Fibroblast of pulmonary artery (primary cell): ENCODE results near the gene DDX10.

Experiments
- DNase-seq: peaks from one replicate; pipeline ENCODE4 v3.0.0-alpha.2; 2010; ENCODE audit warnings: low read depth
- H3K4me3 ChIP-seq: replicated peaks from 2 replicates; pipeline ENCODE4 v1.5.1; 2011; ENCODE audit warnings: low read depth, mild to moderate bottlenecking, control low read depth, low read length, moderate library complexity
- TF ChIP-seq, protein P1 (sequence below): IDR thresholded peaks from 2 replicates; pipeline ENCODE4 v1.5.1; 2011; ENCODE audit warnings: mild to moderate bottlenecking, control low read depth, low read length, inconsistent platforms; ENCODE audit errors: missing control alignments

DDX10 gene

DNA sequence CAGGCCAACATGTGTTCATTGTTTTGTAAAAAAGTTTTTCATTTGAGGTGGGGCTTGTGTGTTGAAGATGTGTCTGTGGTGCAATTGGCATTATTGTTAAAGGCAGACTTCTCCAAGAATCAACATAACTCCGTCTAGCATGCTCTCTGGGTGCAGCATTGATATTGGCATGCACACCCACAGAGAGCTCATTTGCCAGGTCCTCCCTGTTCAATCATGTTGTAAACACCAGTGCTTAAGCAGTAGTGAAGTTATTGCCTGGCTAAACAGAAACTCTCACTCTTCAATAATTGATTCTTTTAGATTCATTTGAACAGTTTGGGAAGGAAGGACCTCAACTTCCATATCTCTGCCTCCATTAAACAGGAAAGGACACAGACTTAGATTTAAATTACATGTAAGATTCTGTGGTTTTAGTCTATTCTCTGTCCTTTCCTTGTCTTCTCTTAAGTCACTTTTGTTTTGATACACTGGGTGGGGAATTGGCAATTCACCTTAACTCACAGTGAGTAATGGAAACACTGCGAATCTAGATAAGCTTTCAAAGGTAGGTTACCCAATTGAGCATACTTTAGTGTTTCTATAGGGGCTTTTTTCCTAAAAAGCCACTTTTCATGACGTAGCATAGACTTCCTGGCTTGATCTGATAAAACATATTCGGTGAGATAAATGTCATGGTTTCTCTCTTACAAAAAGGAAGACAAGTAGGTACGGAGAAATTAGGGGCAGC, 40.5 kb upstream of the DDX10 start:
- no peak for DNase-seq
- H3K4me3 ChIP-seq = no peak overlapping the region
- TF ChIP-seq, protein P1, sequence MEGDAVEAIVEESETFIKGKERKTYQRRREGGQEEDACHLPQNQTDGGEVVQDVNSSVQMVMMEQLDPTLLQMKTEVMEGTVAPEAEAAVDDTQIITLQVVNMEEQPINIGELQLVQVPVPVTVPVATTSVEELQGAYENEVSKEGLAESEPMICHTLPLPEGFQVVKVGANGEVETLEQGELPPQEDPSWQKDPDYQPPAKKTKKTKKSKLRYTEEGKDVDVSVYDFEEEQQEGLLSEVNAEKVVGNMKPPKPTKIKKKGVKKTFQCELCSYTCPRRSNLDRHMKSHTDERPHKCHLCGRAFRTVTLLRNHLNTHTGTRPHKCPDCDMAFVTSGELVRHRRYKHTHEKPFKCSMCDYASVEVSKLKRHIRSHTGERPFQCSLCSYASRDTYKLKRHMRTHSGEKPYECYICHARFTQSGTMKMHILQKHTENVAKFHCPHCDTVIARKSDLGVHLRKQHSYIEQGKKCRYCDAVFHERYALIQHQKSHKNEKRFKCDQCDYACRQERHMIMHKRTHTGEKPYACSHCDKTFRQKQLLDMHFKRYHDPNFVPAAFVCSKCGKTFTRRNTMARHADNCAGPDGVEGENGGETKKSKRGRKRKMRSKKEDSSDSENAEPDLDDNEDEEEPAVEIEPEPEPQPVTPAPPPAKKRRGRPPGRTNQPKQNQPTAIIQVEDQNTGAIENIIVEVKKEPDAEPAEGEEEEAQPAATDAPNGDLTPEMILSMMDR = no peak

DNA sequence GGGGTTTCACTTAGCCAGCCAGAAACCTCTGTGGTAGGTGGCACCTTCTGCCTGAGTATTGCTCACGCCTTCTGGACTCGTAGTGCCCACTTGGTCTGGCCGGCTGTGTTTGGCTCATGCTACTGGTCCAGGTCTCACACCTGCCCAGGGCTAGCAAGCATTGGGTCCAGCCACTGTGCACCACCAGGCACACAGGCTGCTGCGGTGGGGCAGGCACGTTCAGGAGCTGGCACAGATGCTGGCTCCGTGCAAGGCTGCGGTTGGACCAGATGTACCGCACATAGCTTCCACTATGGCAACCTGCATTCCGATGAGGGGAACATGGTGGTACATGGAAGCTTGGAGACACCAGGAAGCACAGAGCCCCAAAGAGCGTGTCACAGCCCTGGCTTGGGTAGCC, 36.5 kb upstream of the DDX10 start:
- DNase-seq = no peak
- TF ChIP-seq, protein P1 = no peak
- no peak overlapping the region for H3K4me3 ChIP-seq

DNA sequence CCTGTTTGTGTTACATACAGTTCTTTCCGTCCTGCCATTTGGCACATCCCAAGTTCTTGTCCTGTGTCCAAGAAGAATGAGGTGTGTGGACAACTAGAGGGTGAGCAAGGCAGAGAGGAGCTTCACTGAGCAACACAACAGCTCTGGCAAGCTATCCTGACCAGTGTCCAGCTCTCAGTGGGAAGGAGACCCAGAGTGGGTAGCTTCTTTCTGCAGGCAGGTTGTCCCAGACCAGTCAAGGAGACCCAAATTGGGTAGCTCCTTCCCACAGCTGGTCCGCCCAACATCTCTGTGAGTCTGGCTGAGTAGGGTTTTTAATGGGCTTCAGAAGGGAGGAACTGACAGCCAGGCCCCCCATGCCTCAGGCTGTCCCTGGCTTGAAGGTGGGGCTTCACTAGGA, 36.1 kb upstream of the DDX10 start:
- DNase-seq = no peak
- TF ChIP-seq, protein P1 = no peak
- no peak overlapping the region for H3K4me3 ChIP-seq

DNA sequence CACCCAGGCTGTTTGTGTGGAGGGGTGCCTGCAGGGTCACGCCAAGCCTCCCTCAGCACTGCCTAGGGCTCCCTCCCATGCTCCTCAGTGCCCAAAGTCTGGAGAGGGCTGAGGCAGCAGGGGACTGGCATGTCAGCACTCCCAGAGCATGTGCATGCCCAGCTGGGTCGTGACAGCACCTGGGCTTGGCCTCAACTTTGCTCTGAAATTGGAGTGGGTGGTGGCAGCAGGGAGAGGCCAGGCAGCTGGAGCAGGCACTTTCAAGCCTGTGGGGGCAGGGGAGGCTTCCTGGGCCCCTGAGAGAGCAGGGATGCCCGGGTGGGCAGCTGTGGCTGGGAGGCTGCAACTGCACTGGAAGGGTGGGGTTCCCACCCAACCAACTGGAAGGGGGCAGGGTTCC, 35.6 kb upstream of the DDX10 start:
- DNase-seq = no peak
- TF ChIP-seq, protein P1 = no peak

DNA sequence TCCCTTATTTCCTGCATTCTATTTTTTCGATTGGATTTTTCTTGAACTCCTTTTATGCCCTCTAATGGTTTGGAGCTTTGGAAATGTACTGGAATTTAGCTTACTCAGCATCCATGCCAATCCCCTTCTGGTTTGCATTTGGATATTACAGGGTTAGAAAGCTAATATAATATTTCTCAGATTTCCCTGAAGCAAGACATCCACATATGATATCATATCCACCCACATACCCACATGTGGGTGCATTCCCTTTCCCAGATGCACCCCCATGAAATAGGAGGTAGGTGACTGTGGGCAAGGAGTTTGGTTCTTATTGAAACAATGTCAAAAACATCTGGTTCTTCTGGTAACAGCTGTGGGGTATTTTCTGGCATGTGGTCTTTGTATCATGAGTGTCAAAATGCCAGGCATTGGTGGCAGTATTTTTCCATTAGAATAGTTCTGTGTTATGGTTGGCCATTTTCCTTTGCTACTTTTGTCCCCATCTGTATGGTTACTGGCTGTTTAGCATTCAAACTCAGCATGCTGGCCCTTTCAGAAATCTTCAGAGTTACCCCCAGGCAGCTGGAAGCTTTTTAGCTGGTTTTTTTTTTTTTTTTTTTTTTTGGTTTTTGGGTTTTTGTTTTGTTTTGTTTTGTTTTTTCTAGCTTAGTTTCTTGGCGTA, 32.7 kb upstream of the DDX10 start:
- TF ChIP-seq, protein P1 = no peak
- no peak for DNase-seq
- no peak overlapping the region for H3K4me3 ChIP-seq

More for the DNA sequence above, 35.6 kb upstream of the DDX10 start:
- H3K4me3 ChIP-seq = no peak overlapping the region

DNA sequence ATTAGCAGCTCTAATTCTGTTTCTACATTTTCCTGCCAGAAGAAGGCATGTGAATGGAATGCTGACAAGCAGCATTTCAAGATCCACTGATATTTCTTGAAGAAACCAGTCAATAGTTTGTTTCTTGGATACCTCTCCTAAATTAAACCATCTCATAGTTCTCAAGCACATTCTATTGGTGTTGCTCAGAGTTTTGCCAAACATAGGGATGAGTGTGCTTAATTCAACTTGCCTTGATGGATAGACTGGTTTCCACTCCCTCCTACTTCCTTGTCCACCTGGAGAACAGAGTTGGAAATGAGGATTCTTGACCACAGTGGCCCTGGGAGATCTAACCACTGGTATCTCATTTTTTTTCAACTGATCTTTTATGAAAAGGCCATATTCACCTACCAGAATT, 29.8 kb upstream of the DDX10 start:
- H3K4me3 ChIP-seq = no peak overlapping the region
- DNase-seq = no peak
- TF ChIP-seq, protein P1 = no peak
